Smooth muscle cell (in vitro differentiated cells): ENCODE data around the gene CEP97. TPM values are rescaled to one million over a fixed set of nuclear protein-coding genes. Genes with fewer than 3 reads are reported as not detected.

Experiments
- DNase-seq: peaks from one replicate; lab custom pipeline; 2025; ENCODE audit not compliant: unreplicated experiment; lab: John Stamatoyannopoulos, UW
- H2AFZ ChIP-seq: fragments of 200-600 bp; sonication (generic); 2 replicates; pipeline ENCODE4 v1.6.0; 2016; ENCODE audit warnings: antibody characterized with exemption, low read depth, mild to moderate bottlenecking
- H3F3A ChIP-seq: fragments of 200-600 bp; sonication (generic); 2 replicates; pipeline ENCODE4 v1.6.0; 2017; ENCODE audit warnings: antibody characterized with exemption, low read depth
- H3K27ac ChIP-seq: fragments of 200-600 bp; sonication (generic); 2 replicates; pipeline ENCODE4 v1.5.1; 2016; ENCODE audit warnings: low read depth, mild to moderate bottlenecking
- H3K27me3 ChIP-seq: fragments of 200-600 bp; sonication (generic); 2 replicates; pipeline ENCODE4 v1.6.1; 2016; ENCODE audit warnings: low read depth, mild to moderate bottlenecking
- H3K36me3 ChIP-seq: fragments of 200-600 bp; sonication (generic); 2 replicates; pipeline ENCODE4 v1.5.1; 2016; ENCODE audit warnings: low read depth
- H3K4me1 ChIP-seq: fragments of 200-600 bp; sonication (generic); 2 replicates; pipeline ENCODE4 v1.5.1; 2016; ENCODE audit warnings: low read depth
- H3K4me2 ChIP-seq: fragments of 200-600 bp; sonication (generic); 2 replicates; pipeline ENCODE4 v1.6.0; 2016; ENCODE audit warnings: mild to moderate bottlenecking
- H3K4me3 ChIP-seq: fragments of 200-600 bp; sonication (generic); 2 replicates; pipeline ENCODE4 v1.5.1; 2016; ENCODE audit warnings: mild to moderate bottlenecking
- H3K79me2 ChIP-seq: fragments of 200-600 bp; sonication (generic); 2 replicates; pipeline ENCODE4 v1.6.0; 2016; ENCODE audit warnings: low read depth, mild to moderate bottlenecking
- H3K9ac ChIP-seq: fragments of 200-600 bp; sonication (generic); 2 replicates; pipeline ENCODE4 v1.6.0; 2016; ENCODE audit warnings: low read depth
- H3K9me3 ChIP-seq: fragments of 200-600 bp; sonication (generic); replicated peaks from 2 replicates; pipeline ENCODE4 v1.5.1; 2016; ENCODE audit warnings: low read depth
- H4K20me1 ChIP-seq: fragments of 200-600 bp; sonication (generic); 2 replicates; pipeline ENCODE4 v1.6.0; 2016; ENCODE audit warnings: low read depth
- CTCF ChIP-seq: fragments of 200-600 bp; sonication (generic); IDR thresholded peaks from 2 replicates; pipeline ENCODE4 v1.5.1; 2017; ENCODE audit warnings: borderline replicate concordance, mild to moderate bottlenecking, antibody characterized with exemption; ENCODE audit not compliant: insufficient read depth, poor library complexity, severe bottlenecking
- WGBS: methylation state at CpG from one replicate; pipeline ENCODE4 v1.1.7; 2016; ENCODE audit warnings: low lambda C conversion rate; 5-methylcytosine and 5-hydroxymethylcytosine counted together
- polyA plus RNA-seq: library from polyadenylated mRNA; unstranded; fragments of >200 nt; fragmentation: Nextera tagmentation; extraction: Ambion mirVana; gene quantifications from 2 replicates; pipeline ENCODE4 v1.2.1, GENCODE V29; 2016
- total RNA-seq: library from RNA; depleted of rRNA; stranded (reverse); fragments of >200 nt; gene quantifications from 2 replicates; pipeline ENCODE4 v1.2.3, GENCODE V29; 2014

Gene CEP97
- total and polyA plus RNA-seq, 2 experiments from 2014 or later = 4.3 to 20.8 TPM

DNA sequence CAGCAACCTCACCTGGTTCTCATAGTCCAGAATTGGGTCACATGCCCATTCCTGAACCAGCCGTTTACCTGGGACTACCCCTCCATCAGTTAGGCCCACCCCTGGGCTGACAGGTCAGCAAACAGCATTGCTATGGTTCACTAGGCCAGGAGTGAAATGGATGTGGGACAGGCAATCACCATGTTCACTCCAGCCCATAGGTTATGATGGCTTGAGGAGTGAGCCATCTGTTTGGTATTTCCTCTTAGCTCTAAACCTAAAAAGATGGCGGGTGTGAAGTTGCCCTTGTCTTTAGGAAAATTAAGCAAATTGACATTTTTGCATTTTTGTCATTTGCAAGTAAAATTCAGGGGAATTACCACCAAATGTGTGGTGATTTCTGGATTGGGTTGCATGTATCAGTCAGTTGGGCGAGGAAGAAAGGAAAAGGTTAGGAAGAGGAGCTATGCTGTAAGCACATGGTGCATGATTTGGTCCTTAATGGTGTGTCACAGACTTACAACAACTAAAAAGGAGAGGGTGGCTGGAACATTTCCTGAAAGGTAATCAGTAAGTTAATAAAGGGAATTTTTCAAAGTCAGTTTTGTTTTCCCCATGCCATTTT lies 71.8 kb downstream of the CEP97 start:
- Histone ChIP-seq H3K27me3 (no peaks in the 10 kb centered on the region), H3K4me1 (no peaks in the 10 kb centered on the region), H3K9ac (no peak overlapping the region), H3K4me2 (no peak overlapping the region), H3F3A (peaks cover 3% of the 10 kb centered on the region), H3K27ac (no peak overlapping the region), H3K36me3 (peaks cover 7% of the 10 kb centered on the region), H4K20me1 (no peaks in the 10 kb centered on the region), H3K4me3 (no peak overlapping the region), H3K79me2 (peaks cover 7% of the 10 kb centered on the region), H3K9me3 (no peaks in the 10 kb centered on the region), H2AFZ (no peak overlapping the region)
- WGBS = 92% methylated on average over 3 of the region's 3 CpGs
- no peak for TF ChIP-seq CTCF
- DNase-seq = no peak

- no peak overlapping the region for H2AFZ ChIP-seq
- H3F3A ChIP-seq = peaks cover 3% of the 10 kb centered on the region
- WGBS = 98% methylated on average over 4 of the region's 4 CpGs
- H4K20me1 ChIP-seq = no peaks in the 10 kb centered on the region
- no peak for DNase-seq
- H3K27ac ChIP-seq = no peak overlapping the region
- peaks cover 9% of the 10 kb centered on the region for H3K79me2 ChIP-seq
- no peak overlapping the region for H3K4me3 ChIP-seq
- peaks cover 6% of the 10 kb centered on the region for H3K36me3 ChIP-seq
- H3K27me3 ChIP-seq = no peaks in the 10 kb centered on the region
- H3K9ac ChIP-seq = no peak overlapping the region
- no peak overlapping the region for H3K4me2 ChIP-seq
- no peak for TF ChIP-seq CTCF
- H3K9me3 ChIP-seq = no peaks in the 10 kb centered on the region
- H3K4me1 ChIP-seq = no peaks in the 10 kb centered on the region
Observed at GRCh38 chr3:101801174-101801573, 76.8 kb downstream of the CEP97 start.

DNA sequence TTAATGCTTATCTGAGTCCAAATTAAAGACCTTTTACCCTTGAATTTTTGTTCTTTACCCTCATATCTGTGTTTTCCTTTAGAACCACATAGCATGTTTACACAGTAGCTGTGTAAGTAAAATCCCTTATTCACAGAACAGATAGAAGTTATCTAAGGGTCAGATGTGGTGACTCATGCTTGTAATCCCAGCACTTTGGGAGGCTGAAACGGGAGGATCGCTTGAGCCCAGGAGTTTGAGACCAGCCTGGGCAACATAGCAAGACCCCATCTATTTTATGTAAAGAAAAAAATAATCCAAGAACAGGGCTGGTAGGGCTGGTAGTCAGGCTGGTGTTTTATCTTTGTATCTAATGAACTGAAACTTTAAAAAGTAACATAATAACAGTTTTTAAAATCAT lies 77.8 kb downstream of the CEP97 start:
- H3K27me3 ChIP-seq = no peaks in the 10 kb centered on the region
- 80% methylated on average over 2 of the region's 2 CpGs for WGBS
- no peak overlapping the region for H3K27ac ChIP-seq
- peaks cover 9% of the 10 kb centered on the region for H3K79me2 ChIP-seq
- H3K36me3 ChIP-seq = peaks cover 10% of the 10 kb centered on the region
- no peak for TF ChIP-seq CTCF
- no peaks in the 10 kb centered on the region for H3K9me3 ChIP-seq
- H3K4me1 ChIP-seq = no peaks in the 10 kb centered on the region
- H3K9ac ChIP-seq = no peak overlapping the region
- no peak overlapping the region for H3K4me3 ChIP-seq
- no peak overlapping the region for H3K4me2 ChIP-seq
- H2AFZ ChIP-seq = no peak overlapping the region
- no peaks in the 10 kb centered on the region for H4K20me1 ChIP-seq
- peaks cover 3% of the 10 kb centered on the region for H3F3A ChIP-seq
- no peak for DNase-seq

DNA sequence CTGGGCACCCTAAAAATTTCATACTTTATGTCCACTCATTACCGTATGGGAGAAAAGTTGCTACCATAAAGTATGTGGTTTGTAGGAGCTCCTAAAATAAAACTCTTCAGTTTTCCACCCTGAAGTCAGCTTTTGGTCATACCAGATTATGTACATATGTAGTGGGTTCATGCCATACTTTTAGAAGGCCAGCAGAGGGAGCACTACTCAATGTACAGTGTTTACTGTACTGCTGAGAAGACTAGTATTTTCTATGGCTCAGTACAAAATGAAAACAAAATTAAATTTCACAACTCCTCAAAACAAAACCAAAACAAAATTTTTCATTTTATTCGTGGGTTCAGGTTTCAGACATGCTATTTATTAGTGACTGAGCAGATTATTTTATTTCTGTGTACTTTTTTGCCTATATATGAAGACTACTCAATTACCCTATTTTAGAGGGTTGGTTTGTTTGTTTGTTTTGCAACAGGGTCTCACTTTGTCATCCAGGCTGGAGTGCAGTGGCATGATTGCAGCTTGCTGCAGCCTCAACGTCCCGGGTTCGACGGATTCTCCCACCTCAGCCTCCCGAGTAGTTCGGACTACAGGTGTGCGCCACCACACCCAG lies 78.9 kb downstream of the CEP97 start:
- Histone ChIP-seq H3K9me3 (no peaks in the 10 kb centered on the region), H3K27ac (no peak overlapping the region), H3K4me2 (no peak overlapping the region), H3K9ac (no peak overlapping the region), H3K79me2 (peaks cover 7% of the 10 kb centered on the region), H3K27me3 (no peaks in the 10 kb centered on the region), H3K4me1 (no peaks in the 10 kb centered on the region), H3F3A (peaks cover 7% of the 10 kb centered on the region), H2AFZ (no peak overlapping the region), H3K4me3 (no peak overlapping the region), H3K36me3 (peaks cover 10% of the 10 kb centered on the region), H4K20me1 (no peaks in the 10 kb centered on the region)
- no peak for DNase-seq
- 82% methylated on average over 9 of the region's 9 CpGs for WGBS
- TF ChIP-seq CTCF = peak; percentile 86
